DMS114 treated with DMSO at 0.1 percent for 48 hours (cell line): ENCODE measurements around the gene BRD7.
"Not testable (repeated sequence)": the region's sequence is repeated elsewhere in the genome, so short reads cannot be mapped to it uniquely, and the experiment has no call there.

ENCODE experiments used
- DNase-seq: peaks from one replicate; lab custom pipeline; 2025; ENCODE audit not compliant: unreplicated experiment; lab: John Stamatoyannopoulos, UW

BRD7 gene

DNA sequence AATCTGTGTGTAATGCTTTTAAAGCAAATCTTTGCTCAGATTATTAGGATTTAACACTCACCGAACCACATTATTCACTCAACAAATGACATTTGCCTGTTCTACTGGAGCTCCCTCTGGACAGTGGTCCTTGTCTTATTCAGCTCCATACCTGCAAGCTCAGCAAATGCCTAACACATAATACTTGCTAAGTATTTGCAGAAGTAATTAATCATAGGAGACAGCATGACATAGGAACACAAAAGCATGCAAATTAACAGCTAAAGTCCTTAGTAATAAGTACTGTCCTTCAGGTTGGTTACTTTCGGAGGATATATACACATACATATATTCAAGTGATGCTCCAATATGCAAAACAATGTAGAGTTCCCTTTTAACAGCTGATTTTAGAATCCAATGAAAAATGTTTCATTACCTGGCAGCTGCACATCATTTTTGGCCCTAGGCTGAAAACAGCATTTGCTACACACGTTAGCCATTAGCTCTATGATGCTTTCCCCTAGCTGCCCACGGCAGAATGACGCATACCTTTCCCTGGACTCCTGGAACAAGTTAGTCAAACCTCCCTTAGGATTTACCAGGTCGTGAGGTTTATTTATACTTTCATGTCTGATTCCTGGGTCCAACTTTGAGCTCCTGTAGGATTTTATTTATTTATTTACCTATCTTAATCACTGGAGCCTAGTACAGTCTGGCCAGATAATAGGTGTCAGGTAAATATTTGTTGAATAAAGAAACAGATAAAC lies 8.6 kb downstream of the BRD7 start:
- no peak for DNase-seq

DNA sequence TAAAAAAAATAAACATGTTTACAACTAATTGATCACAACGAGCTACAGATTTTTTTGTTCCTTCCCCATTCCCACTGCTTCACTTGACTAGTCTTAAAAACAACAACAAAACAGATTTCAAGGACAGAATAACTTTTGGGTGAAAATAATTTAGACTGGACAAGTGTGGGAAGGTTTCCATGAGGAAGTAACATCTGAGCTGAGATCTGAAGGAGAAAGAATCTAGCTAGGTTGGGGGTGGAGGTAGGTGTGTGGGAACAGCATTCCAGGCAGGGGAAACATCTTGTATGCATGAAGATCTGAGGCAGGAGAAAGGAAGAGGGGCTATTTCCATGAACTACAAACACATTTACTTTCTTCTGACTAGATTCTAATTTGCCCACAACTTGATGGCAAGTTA lies 9.2 kb downstream of the BRD7 start:
- no peak for DNase-seq

DNA sequence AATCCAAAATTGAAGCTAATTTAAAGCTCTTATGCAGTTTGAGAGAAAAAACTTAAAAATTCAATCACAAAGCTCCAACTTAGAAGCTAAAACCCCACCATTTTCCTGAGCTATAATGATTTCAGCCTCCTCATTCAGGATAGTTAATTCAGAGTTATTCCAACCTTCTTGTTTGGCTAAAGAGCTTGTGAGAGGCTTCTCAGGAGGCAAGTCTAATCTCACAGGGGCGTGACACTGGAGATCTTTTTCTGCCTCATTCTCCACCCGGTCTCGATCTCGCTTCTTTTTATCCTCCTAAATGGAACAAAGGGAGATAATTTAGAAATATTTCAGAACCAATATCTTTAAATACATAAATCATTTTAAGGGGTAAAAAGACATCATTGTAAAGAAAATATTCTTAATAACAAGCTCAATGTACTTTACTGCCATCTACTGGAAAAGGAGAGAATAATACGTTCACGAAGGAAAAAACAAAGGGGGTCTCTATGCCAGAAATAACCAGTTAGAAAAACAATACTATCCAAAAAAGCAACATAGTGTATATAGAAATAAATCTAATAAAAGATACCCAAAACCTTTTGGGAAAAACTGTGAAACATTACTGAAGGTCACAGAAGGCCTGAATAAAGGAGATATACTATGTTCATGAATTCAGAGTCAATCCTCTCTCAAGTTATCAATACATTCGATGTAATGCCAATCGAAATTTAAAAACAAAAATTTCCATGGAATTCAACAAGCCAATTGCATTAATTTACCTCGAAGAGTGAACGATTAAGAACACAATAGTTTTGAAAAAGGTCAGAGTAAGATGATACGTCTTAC lies 13.9 kb downstream of the BRD7 start:
- peak; percentile 23 for DNase-seq

DNA sequence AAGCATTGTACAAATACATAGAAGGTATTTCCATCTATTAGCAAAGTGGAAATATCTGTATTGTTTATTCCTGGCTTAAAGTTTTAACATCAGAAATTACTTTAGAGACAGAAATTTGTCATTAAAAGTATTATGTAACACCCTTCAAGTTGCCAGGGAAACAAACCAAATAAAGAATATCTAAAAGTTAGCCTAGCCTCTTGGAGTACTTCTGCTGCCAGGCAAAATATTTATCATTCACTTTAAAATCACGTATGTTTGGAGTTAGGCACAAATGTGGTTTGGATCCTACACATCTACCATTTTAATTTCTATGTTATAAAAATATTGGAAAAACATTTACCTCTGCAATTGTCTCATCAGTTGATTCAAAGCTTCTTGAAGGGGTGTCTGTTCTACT lies 14.7 kb downstream of the BRD7 start:
- DNase-seq, result no peak

DNA sequence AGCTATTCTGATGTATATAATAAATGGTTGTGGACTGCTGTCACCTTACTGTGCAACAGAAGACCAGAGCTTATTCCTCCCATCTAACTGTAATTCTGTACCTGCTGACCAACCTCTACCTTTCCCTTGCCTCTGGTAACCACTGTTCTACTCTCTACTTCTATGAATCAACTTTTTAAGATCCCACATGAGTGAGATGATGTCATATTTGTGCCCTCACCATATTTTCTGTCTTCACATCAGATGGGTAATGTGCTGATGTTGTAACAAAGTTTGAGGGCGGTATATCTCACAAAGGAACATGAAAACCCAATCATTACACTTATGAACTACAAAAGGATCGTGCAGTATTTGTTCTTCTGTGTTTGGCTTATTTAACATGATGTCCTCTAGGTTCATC lies 16.8 kb downstream of the BRD7 start:
- no peak for DNase-seq

DNA sequence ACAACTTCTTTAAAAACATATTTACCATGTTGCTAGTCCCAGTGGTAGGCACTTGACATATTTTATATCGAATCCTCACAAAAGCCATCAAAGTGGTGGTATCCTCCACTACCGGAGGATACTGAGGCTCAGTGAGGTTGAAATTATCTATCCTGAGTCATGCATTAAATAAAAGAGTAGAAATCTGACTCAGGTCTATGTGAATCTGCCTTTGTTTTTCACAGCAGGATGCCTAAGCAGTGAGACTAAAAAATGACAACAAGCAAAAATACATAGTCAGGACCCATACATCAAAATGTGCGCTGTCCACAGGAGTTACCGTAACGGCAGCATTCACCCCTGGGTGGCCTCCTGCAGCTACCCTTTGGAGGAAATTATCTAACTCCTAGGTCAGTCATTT lies 17.7 kb downstream of the BRD7 start:
- no peak for DNase-seq

DNA sequence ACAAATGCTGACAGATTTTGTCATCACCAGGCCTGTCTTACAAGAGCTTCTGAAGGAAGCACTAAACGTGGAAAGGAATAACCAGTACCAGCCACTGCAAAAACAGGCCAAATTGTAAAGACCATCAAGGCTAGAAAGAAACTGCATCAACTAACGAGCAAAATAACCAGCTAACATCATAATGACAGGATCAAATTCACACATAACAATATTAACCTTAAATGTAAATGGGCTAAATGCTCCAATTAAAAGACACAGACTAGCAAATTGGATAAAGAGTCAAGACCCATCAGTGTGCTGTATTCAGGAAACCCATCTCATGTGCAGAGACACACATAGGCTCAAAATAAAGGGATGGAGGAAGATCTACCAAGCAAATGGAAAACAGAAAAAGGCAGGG lies 23.6 kb downstream of the BRD7 start:
- not testable (repeated sequence) for DNase-seq

DNA sequence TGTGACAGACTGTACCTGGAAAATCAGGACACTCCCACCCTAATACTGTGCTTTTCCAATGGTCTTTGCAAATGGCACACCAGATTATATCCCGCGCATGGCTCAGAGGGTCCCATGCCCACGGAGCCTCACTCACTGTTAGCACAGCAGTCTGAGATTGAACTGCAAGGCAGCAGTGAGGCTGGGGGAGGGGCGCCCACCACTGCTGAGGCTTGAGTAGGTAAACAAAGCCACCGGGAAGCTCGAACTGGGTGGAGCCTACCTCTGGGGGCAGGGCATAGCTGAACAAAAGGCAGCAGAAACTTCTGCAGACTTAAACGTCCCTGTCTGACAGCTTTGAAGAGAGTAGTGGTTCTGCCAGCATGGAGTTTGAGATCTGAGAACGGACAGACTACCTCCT lies 25.2 kb downstream of the BRD7 start:
- not testable (repeated sequence) for DNase-seq

DNA sequence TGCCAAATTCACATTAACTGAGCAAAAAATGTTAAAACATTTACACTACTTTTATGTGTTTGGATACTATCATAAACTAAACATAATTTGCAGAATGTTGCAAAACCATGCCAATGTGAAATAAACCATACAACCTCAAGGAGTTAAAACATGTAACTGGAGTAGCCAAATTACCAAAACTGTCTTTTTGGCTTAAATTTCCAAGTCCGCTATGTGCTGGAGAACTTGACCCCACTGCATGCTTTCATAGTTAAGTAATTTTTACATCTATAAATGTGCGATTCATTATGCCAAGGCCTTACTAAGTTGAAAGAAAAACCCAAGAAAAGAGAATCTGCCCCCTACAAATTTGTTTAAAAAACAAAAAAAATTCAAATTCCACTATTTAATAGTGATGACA lies 28.2 kb downstream of the BRD7 start:
- no peak for DNase-seq

DNA sequence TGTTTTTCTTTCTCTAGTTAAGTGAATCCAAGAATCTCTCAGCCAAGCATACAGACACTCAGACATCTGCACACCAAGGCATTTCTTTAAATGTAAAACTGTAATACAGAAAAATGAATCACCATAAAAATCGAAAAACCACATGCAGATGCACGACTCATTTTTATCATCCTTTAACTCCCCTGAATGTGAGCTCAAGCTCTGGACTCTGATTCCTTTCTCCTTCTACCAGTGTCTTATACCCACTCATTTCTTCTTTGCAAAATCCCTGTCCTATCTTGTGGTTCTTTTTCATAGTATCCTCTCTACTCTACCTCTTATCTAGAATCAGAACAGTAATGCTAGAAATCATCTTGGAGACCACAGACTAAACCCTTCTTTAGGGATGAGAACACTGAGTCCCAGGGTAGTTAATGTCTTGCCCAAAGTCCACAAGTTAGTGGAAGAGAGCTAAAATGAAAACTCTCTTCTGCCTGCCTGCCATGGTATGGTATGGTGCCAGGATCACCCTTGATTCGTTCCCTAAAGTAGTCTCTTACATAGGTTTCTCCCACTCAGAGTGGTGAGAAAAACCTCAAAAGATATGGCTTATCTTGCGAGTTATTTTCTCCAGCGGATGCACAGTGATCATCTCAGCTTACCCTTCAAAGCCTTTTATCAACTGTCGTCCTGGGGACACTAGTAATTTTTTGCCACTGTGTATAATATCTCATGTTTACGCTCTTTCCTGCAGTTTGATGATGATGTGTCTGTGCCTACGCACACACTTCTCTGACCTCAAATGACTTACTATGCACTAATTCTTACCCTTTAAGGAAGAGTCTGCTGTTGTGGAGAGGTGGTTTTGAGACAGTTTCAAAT lies 30.2 kb downstream of the BRD7 start:
- no peak for DNase-seq

DNA sequence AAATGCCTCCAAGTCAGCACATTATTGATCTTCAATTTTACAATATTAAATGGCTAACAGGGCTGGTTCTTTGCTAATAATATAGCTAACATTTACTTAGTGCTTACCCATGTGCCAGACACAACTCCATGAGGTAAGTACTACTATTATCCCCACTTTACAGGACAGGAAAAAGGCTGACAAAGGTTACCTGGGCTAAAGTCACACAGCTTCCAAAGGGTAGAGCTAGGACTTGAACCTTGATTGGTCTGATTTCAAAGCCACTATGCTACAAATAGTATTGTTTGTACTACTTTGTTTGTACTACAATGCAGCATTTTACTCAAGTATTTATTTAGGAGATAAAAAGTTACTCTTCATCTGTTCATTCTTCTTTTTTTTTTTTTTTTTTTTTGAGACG lies 31.9 kb downstream of the BRD7 start:
- DNase-seq, result no peak

DNA sequence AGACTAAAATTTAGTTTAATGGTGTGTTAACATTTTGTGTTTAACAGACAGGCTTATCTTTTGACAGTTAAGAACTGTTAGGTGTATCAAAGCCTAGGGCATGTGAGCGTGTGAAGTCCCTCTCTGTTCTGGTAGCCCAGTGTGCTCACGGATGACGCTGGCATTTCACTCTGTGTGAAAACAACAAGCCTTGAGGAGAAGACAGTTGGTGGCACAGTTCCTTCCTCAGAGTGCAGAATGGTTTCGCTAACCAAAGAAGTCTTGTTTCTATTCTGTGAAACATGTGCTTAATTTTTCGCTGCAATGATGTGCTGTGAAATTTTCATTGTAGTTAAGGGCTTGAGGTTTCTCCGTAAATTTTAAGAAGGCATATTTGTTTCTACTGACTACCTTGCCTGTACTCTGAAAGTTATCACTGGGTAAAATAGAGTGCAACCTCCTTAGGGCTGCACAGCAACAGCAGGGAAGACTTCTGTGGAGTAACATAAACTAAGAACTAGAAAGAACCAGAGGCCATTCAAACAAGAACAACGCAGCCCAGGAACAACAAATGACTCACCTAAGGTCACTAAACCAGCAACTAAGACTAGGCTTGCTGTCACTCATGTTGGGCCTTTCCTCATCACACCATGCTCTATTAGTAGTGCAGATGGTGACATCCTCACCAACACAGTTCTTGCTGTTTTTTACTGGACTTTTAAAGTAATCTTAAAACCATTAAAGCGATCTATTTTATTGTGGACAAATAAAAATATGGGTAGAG lies 33.4 kb downstream of the BRD7 start:
- DNase-seq, result no peak

DNA sequence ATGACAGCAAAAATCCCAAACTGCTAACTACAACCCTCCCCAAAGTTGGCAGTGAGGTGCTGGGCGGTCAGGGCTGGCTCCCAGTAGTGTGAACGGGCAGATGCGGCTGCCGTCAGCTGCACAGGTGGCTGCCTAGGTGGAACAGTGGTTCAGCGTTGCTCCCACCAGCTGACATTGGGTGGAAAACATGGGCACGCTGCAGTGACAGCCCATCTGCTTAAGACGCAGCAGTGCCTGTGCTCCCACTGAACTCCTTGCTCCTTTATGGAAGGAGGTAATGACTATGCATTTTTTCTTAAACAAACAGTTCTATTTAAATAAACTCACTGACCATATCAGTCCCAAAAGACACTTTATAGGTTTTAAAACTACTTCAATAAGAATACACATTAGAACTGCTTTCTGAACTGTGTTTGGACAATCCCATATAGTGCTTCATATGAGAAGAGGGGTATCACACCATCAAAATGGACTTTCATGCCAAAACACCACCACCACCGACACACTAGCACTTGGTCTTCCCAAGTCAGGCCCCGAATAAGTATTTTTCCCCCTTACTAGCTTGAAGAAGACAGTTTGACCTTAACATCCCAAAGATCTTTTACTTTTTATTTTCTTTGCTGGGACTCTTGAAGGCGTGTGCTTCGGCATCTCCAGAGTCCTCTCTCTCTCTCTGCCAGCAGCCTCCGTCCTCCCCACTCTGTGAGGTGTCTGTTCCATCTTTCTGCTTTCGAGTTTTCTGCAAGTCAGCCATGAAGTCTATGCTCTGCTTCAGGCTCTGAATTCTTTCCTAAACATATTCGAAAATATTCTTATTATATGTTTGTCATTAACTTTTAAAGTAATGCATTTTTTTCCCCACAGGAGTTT lies 34.4 kb downstream of the BRD7 start:
- no peak for DNase-seq

DNA sequence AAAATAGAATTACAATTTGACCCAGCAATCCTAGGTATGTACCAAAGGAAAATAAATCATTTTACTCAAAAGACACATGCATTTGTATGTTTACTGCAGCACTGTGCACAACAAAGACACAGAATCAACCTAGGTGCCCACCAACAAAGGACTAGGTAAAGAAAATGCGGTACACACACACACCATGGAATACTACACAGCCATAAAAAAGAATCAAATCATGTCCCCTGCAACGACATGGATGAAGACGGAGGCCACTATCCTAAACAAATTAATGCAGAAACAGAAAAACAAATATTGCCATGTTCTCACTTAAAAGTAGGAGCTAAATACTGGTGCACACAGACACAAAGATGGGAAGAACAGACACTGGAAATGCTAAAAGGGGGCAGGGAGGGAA lies 36.2 kb downstream of the BRD7 start:
- DNase-seq, result no peak

DNA sequence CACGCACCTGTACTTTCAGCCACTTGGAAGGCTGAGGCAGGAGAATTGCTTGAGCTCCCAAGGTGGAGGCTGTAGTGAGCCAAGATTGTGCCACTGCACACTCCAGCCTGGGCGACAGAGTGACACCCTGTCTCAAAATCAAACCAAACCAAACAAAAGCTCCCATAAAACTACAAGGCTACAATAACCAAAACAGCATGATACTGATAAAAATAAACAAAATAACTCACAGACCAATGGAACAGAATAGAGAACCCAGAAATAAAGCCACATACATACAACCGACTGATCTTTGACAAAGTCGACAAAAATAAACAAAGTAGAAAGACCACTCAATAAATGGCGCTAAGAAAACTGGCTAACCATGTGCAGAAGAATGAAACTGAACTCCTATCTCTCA lies 37.2 kb downstream of the BRD7 start:
- no peak for DNase-seq

DNA sequence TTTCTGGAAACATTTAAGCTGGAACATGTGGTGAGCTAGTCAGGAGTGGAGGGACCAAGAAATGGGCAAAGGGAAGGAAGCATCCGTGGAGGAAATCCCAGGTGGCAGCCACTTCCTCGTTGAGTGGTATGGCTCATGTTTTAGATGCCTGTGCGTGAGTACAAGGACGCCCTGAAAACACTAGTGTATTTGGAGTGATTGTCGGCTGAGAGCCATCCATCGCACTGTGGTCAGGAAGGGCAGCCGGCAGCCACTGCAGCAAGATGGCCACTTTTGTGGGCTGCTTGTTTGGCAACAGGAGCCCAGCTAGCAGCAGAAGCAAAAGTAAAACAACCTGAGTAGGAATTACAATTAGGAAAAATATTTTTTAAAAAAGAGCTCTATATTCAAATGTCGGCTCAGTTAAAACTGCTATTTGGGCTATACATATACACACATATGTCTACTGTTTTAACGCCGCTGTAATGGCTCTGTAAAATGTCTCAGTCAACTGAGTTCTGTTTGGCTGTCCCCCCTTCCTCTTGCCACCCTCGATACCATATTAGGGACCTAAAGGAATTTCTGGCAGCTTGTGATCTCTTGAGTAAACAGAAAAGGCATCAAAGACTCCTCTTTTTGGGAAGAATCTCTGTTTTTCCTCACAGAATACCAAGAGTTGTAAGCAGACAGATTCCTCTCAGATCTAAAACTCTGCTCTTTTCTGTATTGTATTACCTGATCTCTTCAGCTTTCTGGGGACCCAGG lies 39.2 kb downstream of the BRD7 start:
- DNase-seq, result no peak

DNA sequence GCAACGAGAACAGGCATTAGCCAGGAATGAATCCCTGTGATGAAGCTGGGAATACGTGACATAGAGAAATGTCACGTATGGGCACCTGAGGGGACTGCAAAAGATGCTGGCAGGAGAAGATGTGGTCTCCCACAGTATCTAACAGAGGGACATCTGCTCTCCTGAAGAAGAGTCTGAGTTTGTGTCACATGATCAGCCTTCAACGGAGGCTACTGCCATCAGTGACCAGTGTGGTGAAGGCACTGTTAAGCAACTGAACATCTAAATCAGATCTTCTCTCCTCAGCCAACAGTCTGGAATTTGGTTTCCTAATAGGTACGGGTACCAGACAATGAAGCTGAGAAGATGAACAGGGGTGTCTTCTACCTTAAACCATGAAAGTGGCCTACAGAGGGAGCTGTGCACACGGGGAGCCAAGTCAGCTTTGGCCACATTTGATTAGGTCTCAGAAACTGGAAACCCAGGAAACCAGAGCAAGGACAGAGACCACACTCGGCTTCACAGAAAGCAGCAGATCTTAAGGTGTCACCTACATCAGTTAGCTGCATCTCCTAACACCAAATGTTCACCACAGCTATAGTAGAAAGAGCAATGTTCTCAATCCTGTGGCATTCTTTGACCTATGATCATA lies 41.8 kb downstream of the BRD7 start:
- peak; percentile 11 for DNase-seq

DNA sequence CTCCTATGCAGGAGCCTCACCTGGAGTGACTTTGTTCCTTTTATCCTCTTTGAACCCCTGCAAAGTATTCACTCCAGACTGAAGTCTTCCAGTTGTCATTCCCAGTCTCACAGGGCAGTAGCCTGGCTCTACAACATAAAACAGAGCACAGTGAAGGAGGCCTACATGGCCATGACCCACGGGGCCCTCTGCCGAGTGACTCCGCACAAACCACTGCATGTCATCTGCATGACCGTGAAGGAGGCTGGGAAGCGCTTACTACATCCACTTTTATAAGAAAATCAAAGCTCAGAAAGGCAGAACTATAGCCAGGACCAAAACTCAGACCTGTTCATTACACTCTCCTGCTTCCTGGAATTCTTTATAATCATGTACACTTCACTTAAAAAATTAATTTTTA lies 42.5 kb downstream of the BRD7 start:
- no peak for DNase-seq

DNA sequence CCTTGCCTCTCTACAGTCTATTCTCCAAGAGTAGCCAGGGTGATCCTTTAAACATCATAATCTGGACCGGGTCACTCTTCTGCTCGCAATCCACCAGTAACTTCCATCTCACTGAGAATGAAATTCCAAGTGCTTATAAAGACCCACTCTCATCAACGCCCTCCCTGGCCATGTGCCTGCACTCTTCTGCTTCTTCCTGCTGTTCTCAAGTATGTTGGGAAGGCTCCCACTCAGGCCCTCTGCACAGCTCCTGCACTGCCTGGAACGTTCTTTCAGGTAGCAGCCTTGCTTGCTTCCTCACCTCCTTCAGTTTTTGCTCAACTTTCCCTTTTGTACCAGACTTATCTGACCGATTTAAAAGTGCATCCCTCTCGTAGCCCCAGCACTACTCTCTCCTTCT lies 44.4 kb downstream of the BRD7 start:
- DNase-seq, result no peak
